Loucy (cell line): ENCODE data around the gene SKI.

Source experiments
- CTCF ChIP-seq: fragments of 200-600 bp; sonication (generic); conservative IDR thresholded peaks from 2 replicates; pipeline ENCODE4 v1.5.1; 2014; ENCODE audit warnings: mild to moderate bottlenecking, antibody characterized with exemption, low read length
- EZH2phosphoT487 ChIP-seq: fragments of 200-600 bp; IDR thresholded peaks from 2 replicates; pipeline ENCODE4 v1.6.1; 2018; ENCODE audit warnings: antibody characterized with exemption, mild to moderate bottlenecking, moderate library complexity, borderline replicate concordance

GRCh38 chr1:2227346-2228156 lies 568 bp upstream of the SKI start:
- TF ChIP-seq CTCF (no peak), EZH2phosphoT487 (no peak)
